Endothelial cell of umbilical vein (primary cell): ENCODE results near the gene LRP1B.

Source experiments
- EZH2 ChIP-seq: IDR thresholded peaks from 2 replicates; pipeline ENCODE4 v1.6.1; 2012; ENCODE audit warnings: borderline replicate concordance, low read depth, mild to moderate bottlenecking, moderate library complexity, low read length, inconsistent platforms; ENCODE audit not compliant: severe bottlenecking
- FOS ChIP-seq: IDR thresholded peaks from 2 replicates; pipeline ENCODE4 v1.6.1; 2011; ENCODE audit warnings: mild to moderate bottlenecking, low read length, moderate library complexity, borderline replicate concordance; ENCODE audit not compliant: insufficient read depth
- GATA2 ChIP-seq: IDR thresholded peaks from 2 replicates; pipeline ENCODE4 v1.7.0; 2011; ENCODE audit warnings: low read depth, mild to moderate bottlenecking, moderate library complexity, mixed read lengths, low read length; ENCODE audit not compliant: insufficient read length, insufficient read depth
- JUN ChIP-seq: IDR thresholded peaks from 2 replicates; pipeline ENCODE4 v1.6.1; 2011; ENCODE audit warnings: borderline replicate concordance, low read depth; ENCODE audit not compliant: insufficient read length, insufficient read depth
- MYC ChIP-seq: IDR thresholded peaks from one replicate; pipeline ENCODE4 v1.6.1; 2011; ENCODE audit warnings: mild to moderate bottlenecking, low read depth, low read length
- POLR2A ChIP-seq: IDR thresholded peaks from 2 replicates; pipeline ENCODE4 v1.6.1; 2012; ENCODE audit warnings: low read depth, mild to moderate bottlenecking, control low read depth, low read length
- POLR2AphosphoS5 ChIP-seq: IDR thresholded peaks from 2 replicates; pipeline ENCODE4 v1.6.1; 2012; ENCODE audit warnings: low read depth, mild to moderate bottlenecking, control low read depth, low read length, moderate library complexity; ENCODE audit not compliant: insufficient read depth
- TF ChIP-seq, protein P1 (sequence below), 2 donors: IDR thresholded peaks; 1 replicate in 1 of 2; 2 replicates in 1 of 2; pipeline ENCODE4 v1.5.1; 2011; ENCODE audit warnings: low read length in 2 of 2, mild to moderate bottlenecking in 2 of 2, moderate library complexity in 2 of 2, control low read depth in 1 of 2, inconsistent platforms in 1 of 2, low read depth in 1 of 2; ENCODE audit not compliant: insufficient read depth in 1 of 2; ENCODE audit errors: extremely low read depth in 1 of 2
- TF ChIP-seq, protein P2 (sequence below): IDR thresholded peaks from 2 replicates; pipeline ENCODE4 v1.6.1; 2011; ENCODE audit not compliant: insufficient read depth, insufficient read length

DNA sequence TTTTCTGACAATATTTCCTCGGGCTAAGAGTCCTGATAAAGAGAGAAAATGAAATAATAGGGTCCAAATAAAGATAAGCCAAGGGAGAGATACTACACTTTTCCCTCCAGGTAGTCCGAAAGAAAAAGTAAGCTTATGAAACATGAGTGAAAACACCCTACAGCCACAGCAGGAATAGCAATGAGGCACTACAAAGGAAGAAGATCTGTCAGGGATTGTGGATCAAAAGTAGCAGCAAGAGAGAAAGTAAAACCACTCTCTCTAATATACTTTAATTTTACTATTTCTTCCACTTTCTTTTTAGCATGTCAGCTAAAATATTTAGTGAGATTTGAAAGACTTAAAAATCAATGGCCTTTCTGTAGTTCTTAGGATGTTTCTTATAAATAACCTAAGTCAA is 1601.8 kb downstream of the LRP1B start:
- no peak for TF ChIP-seq POLR2A
- TF ChIP-seq POLR2AphosphoS5, result no peak
- TF ChIP-seq, protein P1, sequence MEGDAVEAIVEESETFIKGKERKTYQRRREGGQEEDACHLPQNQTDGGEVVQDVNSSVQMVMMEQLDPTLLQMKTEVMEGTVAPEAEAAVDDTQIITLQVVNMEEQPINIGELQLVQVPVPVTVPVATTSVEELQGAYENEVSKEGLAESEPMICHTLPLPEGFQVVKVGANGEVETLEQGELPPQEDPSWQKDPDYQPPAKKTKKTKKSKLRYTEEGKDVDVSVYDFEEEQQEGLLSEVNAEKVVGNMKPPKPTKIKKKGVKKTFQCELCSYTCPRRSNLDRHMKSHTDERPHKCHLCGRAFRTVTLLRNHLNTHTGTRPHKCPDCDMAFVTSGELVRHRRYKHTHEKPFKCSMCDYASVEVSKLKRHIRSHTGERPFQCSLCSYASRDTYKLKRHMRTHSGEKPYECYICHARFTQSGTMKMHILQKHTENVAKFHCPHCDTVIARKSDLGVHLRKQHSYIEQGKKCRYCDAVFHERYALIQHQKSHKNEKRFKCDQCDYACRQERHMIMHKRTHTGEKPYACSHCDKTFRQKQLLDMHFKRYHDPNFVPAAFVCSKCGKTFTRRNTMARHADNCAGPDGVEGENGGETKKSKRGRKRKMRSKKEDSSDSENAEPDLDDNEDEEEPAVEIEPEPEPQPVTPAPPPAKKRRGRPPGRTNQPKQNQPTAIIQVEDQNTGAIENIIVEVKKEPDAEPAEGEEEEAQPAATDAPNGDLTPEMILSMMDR (IDR thresholded peaks at IDR 0.05; ENCODE audit: extremely low read depth in 1 of 2, insufficient read depth in 1 of 2, low read depth in 1 of 2, low read length in 2 of 2), result no peak
- TF ChIP-seq JUN, result no peak
- no peak for TF ChIP-seq EZH2
- no peak for TF ChIP-seq FOS
- TF ChIP-seq MYC, result no peak
- TF ChIP-seq, protein P2, sequence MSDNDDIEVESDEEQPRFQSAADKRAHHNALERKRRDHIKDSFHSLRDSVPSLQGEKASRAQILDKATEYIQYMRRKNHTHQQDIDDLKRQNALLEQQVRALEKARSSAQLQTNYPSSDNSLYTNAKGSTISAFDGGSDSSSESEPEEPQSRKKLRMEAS, result no peak
- TF ChIP-seq GATA2, result no peak
